Measurements from ENCODE around the gene TMEM108. TPM values are rescaled to one million over a fixed set of nuclear protein-coding genes. Genes with fewer than 3 reads are reported as not detected.

TMEM108 gene
- total RNA-seq, 1 experiment from 2014 or later = not detected

DNA sequence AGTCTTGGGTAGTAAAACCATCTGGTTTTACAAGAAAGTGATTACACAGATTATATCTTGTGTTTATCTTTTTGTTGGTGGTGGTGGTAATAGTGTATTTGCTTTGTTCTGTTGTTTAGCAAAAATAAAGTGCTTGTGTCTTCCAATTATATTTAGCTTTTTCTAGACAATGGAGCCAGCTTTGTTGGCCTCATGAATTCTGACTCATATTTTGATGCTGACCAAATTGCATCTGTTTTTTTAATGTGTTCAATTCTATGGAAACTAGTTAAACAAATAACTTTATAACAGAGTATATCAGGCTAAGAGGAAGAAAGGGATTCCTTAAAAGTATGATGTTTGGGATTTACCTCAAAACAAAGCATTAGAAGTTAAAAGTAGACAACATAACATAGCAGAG lies 292.3 kb downstream of the TMEM108 start:
- no peaks in the 10 kb centered on the region for H3K79me2 ChIP-seq (ENCODE audit: insufficient read depth, low read length)
- POLR2A ChIA-PET = no interaction called here
- no peak overlapping the region for H3K27ac ChIP-seq (ENCODE audit: low read depth, low read length)
- H2AFZ ChIP-seq (ENCODE audit: low read depth, low read length, poor library complexity, severe bottlenecking) = no peak overlapping the region
- no peak overlapping the region for H3K9ac ChIP-seq (ENCODE audit: low read length)
- TF ChIP-seq, protein P1, sequence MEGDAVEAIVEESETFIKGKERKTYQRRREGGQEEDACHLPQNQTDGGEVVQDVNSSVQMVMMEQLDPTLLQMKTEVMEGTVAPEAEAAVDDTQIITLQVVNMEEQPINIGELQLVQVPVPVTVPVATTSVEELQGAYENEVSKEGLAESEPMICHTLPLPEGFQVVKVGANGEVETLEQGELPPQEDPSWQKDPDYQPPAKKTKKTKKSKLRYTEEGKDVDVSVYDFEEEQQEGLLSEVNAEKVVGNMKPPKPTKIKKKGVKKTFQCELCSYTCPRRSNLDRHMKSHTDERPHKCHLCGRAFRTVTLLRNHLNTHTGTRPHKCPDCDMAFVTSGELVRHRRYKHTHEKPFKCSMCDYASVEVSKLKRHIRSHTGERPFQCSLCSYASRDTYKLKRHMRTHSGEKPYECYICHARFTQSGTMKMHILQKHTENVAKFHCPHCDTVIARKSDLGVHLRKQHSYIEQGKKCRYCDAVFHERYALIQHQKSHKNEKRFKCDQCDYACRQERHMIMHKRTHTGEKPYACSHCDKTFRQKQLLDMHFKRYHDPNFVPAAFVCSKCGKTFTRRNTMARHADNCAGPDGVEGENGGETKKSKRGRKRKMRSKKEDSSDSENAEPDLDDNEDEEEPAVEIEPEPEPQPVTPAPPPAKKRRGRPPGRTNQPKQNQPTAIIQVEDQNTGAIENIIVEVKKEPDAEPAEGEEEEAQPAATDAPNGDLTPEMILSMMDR (IDR thresholded peaks at IDR 0.05 in 2 of 3, conservative IDR thresholded peaks at IDR 0.05 in 1 of 3; ENCODE audit: borderline replicate concordance in 1 of 3, insufficient read depth in 1 of 3, low read depth in 2 of 3, low read length in 2 of 3) = no peak
- TF ChIP-seq ZFX (IDR thresholded peaks at IDR 0.05) = no peak
- TF ChIP-seq FOSL1 (IDR thresholded peaks at IDR 0.05; ENCODE audit: low read depth) = no peak
- TF ChIP-seq SRF (IDR thresholded peaks at IDR 0.05; ENCODE audit: low read depth) = no peak
- TF ChIP-seq ZNF274 (IDR thresholded peaks at IDR 0.05; ENCODE audit: low read depth, low read length) = no peak
- TF ChIP-seq, protein P2, sequence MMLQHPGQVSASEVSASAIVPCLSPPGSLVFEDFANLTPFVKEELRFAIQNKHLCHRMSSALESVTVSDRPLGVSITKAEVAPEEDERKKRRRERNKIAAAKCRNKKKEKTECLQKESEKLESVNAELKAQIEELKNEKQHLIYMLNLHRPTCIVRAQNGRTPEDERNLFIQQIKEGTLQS (IDR thresholded peaks at IDR 0.05) = no peak
- TF ChIP-seq YY1 (IDR thresholded peaks at IDR 0.05; ENCODE audit: extremely low read depth, insufficient replicate concordance, low read depth, low read length) = no peak
- TF ChIP-seq CBX3 (IDR thresholded peaks at IDR 0.05; ENCODE audit: low read depth) = no peak
- no peak for TF ChIP-seq TCF7L2 (IDR thresholded peaks at IDR 0.05; ENCODE audit: borderline replicate concordance, extremely low read depth, insufficient read depth, insufficient read length)
- TF ChIP-seq EZH2 (IDR thresholded peaks at IDR 0.05) = no peak
- TF ChIP-seq, protein P3, sequence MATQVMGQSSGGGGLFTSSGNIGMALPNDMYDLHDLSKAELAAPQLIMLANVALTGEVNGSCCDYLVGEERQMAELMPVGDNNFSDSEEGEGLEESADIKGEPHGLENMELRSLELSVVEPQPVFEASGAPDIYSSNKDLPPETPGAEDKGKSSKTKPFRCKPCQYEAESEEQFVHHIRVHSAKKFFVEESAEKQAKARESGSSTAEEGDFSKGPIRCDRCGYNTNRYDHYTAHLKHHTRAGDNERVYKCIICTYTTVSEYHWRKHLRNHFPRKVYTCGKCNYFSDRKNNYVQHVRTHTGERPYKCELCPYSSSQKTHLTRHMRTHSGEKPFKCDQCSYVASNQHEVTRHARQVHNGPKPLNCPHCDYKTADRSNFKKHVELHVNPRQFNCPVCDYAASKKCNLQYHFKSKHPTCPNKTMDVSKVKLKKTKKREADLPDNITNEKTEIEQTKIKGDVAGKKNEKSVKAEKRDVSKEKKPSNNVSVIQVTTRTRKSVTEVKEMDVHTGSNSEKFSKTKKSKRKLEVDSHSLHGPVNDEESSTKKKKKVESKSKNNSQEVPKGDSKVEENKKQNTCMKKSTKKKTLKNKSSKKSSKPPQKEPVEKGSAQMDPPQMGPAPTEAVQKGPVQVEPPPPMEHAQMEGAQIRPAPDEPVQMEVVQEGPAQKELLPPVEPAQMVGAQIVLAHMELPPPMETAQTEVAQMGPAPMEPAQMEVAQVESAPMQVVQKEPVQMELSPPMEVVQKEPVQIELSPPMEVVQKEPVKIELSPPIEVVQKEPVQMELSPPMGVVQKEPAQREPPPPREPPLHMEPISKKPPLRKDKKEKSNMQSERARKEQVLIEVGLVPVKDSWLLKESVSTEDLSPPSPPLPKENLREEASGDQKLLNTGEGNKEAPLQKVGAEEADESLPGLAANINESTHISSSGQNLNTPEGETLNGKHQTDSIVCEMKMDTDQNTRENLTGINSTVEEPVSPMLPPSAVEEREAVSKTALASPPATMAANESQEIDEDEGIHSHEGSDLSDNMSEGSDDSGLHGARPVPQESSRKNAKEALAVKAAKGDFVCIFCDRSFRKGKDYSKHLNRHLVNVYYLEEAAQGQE (IDR thresholded peaks at IDR 0.05; ENCODE audit: low read depth) = no peak
- TF ChIP-seq SP1 (IDR thresholded peaks at IDR 0.05; ENCODE audit: low read depth) = no peak
- no peak for TF ChIP-seq POLR2A (IDR thresholded peaks at IDR 0.05; ENCODE audit: borderline replicate concordance, extremely low read depth, insufficient read depth, insufficient read length)
- TF ChIP-seq EZH2phosphoT487 (IDR thresholded peaks at IDR 0.05; ENCODE audit: borderline replicate concordance) = no peak
- intact Hi-C loops (cut with micrococcal nuclease) = no loop called here
- H3K9me3 ChIP-seq (ENCODE audit: control insufficient read depth in 1 of 2, insufficient read depth in 1 of 2, low read depth in 1 of 2, low read length in 2 of 2) = no peaks in the 10 kb centered on the region
- no peaks in the 10 kb centered on the region for H3K9me2 ChIP-seq (ENCODE audit: insufficient read depth)
- CTCF ChIA-PET = interaction anchor here (0.8 kb wide), 1 partner anchor 93 kb away, joined by 3 read pairs; no protein-coding TSS in a partner anchor
- BruUV-seq (replicated peaks) = no TSS peak
- no peak for ATAC-seq
- RAD21 ChIA-PET (ENCODE audit: low non-redundant PET in 1 of 2, low total read pairs in 2 of 2, uncharacterized antibody in 2 of 2, unreplicated experiment in 2 of 2) = no interaction called here
- H3K4me2 ChIP-seq (ENCODE audit: low read length) = no peak overlapping the region
- H3K4me1 ChIP-seq (ENCODE audit: control insufficient read depth in 1 of 2, insufficient read depth in 2 of 2, low read length in 2 of 2) = no peaks in the 10 kb centered on the region
- no peaks in the 10 kb centered on the region for H3K36me3 ChIP-seq (ENCODE audit: control insufficient read depth in 1 of 2, insufficient read depth in 2 of 2, low read length in 2 of 2)
- H4K20me1 ChIP-seq (ENCODE audit: insufficient read depth) = no peaks in the 10 kb centered on the region
- H3K27me3 ChIP-seq (ENCODE audit: insufficient read depth, low read length) = peaks cover 89% of the 10 kb centered on the region
- H3K4me3 ChIP-seq (replicated peaks in 1 of 2; ENCODE audit: low read depth in 1 of 2, low read length in 2 of 2) = no peak overlapping the region
- no peak for DNase-seq (ENCODE audit: low read depth, low spot score)
